LNCAP (cell line): Measurements from ENCODE around the gene HPSE2.

Experiments used
- TF ChIP-seq, protein P1 (sequence below): fragments of 450-650 bp; IDR thresholded peaks from 2 replicates; pipeline ENCODE4 v1.5.1; 2017; ENCODE audit warnings: mild to moderate bottlenecking

The HPSE2 gene

DNA sequence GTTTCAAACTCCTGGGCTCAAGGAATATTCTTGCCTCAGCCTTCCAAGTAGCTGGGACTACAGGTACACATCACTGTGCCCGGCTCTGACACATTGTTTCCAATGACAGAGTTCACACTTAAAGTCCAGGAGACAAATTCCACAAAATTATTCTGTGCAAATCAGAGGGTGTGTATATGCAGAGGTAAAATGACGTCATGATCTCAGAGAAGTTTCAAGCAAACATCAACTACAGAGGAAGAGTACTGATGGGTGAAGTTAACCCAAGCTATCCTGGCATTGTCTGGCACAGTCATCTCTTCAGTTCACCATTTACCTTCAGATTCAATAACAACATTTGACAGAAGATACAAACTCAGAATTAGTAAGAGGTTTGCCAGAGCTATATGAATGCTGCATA, 388.9 kb downstream of the HPSE2 start:
- TF ChIP-seq, protein P1, sequence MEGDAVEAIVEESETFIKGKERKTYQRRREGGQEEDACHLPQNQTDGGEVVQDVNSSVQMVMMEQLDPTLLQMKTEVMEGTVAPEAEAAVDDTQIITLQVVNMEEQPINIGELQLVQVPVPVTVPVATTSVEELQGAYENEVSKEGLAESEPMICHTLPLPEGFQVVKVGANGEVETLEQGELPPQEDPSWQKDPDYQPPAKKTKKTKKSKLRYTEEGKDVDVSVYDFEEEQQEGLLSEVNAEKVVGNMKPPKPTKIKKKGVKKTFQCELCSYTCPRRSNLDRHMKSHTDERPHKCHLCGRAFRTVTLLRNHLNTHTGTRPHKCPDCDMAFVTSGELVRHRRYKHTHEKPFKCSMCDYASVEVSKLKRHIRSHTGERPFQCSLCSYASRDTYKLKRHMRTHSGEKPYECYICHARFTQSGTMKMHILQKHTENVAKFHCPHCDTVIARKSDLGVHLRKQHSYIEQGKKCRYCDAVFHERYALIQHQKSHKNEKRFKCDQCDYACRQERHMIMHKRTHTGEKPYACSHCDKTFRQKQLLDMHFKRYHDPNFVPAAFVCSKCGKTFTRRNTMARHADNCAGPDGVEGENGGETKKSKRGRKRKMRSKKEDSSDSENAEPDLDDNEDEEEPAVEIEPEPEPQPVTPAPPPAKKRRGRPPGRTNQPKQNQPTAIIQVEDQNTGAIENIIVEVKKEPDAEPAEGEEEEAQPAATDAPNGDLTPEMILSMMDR = no peak

DNA sequence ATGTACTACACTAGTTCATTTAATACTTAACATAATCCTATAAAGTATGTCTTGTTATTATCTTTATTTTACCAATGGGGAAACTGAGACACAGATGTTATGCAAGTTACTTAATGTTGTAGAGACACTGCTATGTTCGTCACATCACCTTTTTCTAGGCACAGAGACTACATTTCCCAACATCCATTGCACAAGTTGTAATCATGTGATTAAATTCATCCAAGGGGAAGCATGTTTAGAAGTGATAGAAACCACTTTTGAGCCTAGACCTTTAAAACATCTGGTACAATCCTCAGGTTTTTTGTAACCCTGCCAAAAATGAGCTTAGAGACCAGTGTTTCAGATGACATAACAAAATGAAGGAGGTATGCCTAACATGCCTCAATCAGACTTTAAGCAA, 402.1 kb downstream of the HPSE2 start:
- TF ChIP-seq, protein P1 = no peak

DNA sequence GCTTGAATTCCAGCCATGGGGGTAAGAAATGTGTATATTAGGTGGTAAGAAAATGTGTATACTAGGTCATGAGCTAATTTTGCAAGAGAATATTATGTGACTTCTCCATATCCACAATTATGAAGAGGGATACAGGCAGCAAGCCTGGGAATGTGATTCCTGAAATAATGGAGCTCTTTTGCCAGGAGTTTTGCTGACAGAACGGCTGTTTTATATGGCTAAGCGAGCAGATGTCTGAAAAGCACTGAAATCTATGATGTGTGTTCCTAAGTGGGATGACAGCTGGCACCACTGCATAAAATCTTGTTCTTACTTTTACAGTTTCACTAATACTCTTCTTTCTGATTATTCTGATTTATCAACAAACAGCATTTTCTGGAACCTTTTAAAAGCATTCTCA, 402.9 kb downstream of the HPSE2 start:
- TF ChIP-seq, protein P1 = no peak

DNA sequence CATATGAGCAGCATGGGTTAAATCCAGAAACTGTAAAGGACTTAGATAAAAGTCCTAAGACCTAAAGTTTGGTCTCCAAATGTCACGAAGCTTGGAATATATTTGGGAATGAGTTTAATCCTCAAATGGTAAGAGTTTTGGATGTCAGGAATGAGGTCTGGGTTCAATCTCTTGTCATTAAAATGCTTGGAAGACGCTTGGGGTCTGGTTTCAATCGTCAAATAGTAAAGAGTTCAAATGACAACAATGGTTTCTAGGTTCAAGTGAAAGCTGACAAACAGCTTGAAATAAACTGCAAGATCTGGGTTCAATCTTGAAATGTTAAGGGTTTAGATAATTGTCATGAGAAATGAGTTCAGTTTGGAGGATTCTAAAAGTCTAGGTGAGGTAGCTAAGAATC, 403.5 kb downstream of the HPSE2 start:
- TF ChIP-seq, protein P1 = no peak

DNA sequence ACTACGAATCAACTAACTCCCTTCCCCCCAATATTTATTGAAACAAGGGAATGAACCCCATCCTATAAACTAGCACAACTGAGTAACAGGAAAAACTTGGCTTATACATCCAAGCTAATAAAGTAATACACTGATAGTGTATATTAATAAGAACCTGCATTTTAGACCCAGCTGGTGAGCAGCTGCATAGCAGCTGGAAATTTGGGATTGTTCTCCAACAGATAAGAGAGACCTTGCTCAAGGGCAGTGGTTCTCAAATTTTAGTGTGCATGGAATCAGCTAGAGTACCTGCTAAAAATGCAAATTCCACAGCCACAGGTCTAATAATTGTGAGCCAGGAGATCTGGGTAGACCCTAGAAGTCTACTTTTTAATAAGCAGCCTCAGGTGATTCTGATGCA, 404.3 kb downstream of the HPSE2 start:
- TF ChIP-seq, protein P1 = no peak

DNA sequence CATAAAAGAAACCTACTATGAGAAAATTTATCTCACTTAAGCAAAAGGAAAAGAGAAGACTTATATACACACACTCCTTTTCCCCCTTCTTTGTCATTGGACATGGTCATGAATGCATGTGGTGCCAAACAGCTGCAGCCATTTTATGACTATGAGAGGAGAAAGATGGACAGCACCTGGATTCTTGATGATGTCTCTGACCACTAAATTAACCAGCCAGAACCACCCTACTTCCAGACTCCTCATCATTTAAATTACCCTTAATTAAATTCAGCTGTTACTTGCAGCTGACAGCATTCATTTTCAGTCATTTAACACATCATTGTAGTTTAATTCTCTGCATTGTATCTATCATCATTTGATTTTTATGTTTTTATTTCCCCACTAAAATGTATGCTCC, 409.9 kb downstream of the HPSE2 start:
- TF ChIP-seq, protein P1 = no peak

DNA sequence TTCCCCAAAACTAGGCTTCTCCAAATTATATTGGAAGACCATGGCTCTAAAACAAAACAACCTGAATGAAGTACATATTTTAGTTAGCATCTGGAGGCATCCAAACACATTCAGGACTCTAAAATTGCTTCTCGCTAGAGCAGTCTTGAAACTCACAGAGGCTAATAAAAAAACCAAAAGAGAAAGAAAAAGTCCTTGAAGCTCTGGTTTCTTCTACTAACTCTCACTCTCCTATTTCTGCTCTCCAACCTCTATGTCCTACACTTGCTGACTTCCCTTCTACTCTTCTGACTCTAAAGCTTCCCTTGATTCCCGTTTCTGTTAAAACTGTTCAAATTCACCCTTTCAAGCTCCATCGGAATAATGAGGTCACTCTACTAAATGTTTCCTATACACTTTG, 418.3 kb downstream of the HPSE2 start:
- TF ChIP-seq, protein P1 = no peak
